Measurements from ENCODE around the gene CYTH4. TPM values are rescaled to one million over a fixed set of nuclear protein-coding genes. Genes with fewer than 3 reads are reported as not detected.
"Not testable (repeated sequence)": the region's sequence is repeated elsewhere in the genome, so short reads cannot be mapped to it uniquely, and the experiment has no call there.

CYTH4 gene
- total RNA-seq (2021) (not detected in 2 replicates), Bru-seq, nascent RNA (percentile 3 among the genes with signal in this experiment), BruChase-seq, experiment 1, labeled RNA remaining after a 2-hour chase (not detected), BruChase-seq, experiment 2, labeled RNA remaining after a 6-hour chase (not detected)
- long read RNA-seq: 0 reads

DNA sequence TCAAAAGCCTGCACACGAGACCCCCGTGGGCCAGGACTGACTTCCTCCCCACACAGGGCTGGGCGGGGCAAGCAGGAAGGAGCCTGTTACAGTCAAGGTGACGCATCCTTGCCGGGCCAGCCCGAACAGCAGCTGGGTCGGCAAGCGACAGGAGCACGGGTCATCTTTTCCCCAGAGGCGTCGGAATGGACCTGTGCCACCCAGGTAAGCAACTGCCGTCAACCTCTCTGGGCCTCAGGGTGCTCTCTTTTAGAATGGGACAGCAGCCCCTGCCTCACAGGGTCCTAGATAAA is at the start of gene CYTH4:
Gene CYTH4 (plus strand): TSS at position 124 of the 293 bp plus-strand sequence. CDS start 62 bp downstream, at position 186.
- no peaks in the 10 kb centered on the region for H3K9me2 ChIP-seq (ENCODE audit: insufficient read depth)
- H3K9me3 ChIP-seq (ENCODE audit: insufficient read depth, low read depth): no peaks in the 10 kb centered on the region
- H3K4me2 ChIP-seq: peak within 1 kb of the TSS; percentile 30; the same call in 1 of the 2 replicates
- no peak for TF ChIP-seq EZH2 (IDR thresholded peaks at IDR 0.05; ENCODE audit: low read depth)
- TF ChIP-seq, protein P1, sequence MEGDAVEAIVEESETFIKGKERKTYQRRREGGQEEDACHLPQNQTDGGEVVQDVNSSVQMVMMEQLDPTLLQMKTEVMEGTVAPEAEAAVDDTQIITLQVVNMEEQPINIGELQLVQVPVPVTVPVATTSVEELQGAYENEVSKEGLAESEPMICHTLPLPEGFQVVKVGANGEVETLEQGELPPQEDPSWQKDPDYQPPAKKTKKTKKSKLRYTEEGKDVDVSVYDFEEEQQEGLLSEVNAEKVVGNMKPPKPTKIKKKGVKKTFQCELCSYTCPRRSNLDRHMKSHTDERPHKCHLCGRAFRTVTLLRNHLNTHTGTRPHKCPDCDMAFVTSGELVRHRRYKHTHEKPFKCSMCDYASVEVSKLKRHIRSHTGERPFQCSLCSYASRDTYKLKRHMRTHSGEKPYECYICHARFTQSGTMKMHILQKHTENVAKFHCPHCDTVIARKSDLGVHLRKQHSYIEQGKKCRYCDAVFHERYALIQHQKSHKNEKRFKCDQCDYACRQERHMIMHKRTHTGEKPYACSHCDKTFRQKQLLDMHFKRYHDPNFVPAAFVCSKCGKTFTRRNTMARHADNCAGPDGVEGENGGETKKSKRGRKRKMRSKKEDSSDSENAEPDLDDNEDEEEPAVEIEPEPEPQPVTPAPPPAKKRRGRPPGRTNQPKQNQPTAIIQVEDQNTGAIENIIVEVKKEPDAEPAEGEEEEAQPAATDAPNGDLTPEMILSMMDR (conservative IDR thresholded peaks at IDR 0.05): no peak
- BruUV-seq (replicated peaks): no TSS peak
- peaks cover 28% of the 10 kb centered on the region for H3K27me3 ChIP-seq (ENCODE audit: insufficient read depth, low read depth)
- no peak within 1 kb of the TSS for H3K27ac ChIP-seq
- H4K20me1 ChIP-seq (ENCODE audit: insufficient read depth): no peaks in the 10 kb centered on the region
- DNase-seq: peak in 1 of 2 experiments; percentile 49
- H3F3A ChIP-seq (ENCODE audit: insufficient read depth, low read depth): no peaks in the 10 kb centered on the region
- no peaks in the 10 kb centered on the region for H3K36me3 ChIP-seq (ENCODE audit: low read depth)
- no peaks in the 10 kb centered on the region for H3K79me2 ChIP-seq (ENCODE audit: low read depth)
- ChIA-PET POLR2A (ENCODE audit: unreplicated experiment) (no interaction called here), CTCF (no interaction called here)
- H3K4me3 ChIP-seq: no peak within 1 kb of the TSS
- H3K4me1 ChIP-seq (replicated peaks; ENCODE audit: insufficient read depth): peaks cover 6% of the 10 kb centered on the region; the same call in 1 of the 2 replicates
- intact Hi-C loops (cut with micrococcal nuclease; ENCODE audit: unreplicated experiment): no loop called here
- H2AFZ ChIP-seq: no peak within 1 kb of the TSS

DNA sequence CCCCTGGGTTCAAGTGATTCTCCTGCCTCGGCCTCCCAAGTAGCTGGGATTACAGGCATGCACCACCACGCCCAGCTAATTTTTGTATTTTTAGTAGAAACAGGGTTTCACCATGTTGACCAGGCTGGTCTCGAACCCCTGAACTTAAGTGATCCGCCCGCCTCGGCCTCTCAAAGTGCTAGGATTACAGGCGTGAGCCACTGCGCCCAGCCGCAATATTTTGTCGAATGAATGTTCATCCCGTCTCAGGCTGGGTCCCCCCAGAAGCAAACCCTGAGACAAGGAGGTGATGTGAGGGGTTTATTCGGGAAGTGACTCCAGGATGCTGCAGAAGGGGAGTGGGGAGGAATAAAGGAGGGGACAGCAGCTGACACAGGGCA is 48.9 kb upstream of the CYTH4 start:
- H3K9me3 ChIP-seq (ENCODE audit: insufficient read depth, low read depth); H3K4me3 ChIP-seq; DNase-seq; H3K36me3 ChIP-seq (ENCODE audit: low read depth); H3K79me2 ChIP-seq (ENCODE audit: low read depth); POLR2A ChIA-PET (ENCODE audit: unreplicated experiment); H3K27me3 ChIP-seq (ENCODE audit: insufficient read depth, low read depth); H2AFZ ChIP-seq; BruUV-seq (replicated peaks); H3K4me2 ChIP-seq; H3K9me2 ChIP-seq (ENCODE audit: insufficient read depth); H3K27ac ChIP-seq; intact Hi-C loops (cut with micrococcal nuclease; ENCODE audit: unreplicated experiment); H4K20me1 ChIP-seq (ENCODE audit: insufficient read depth): not testable (repeated sequence)
- Histone ChIP-seq H3F3A (ENCODE audit: insufficient read depth, low read depth) (peaks cover 27% of the 10 kb centered on the region), H3K4me1 (replicated peaks; ENCODE audit: insufficient read depth) (peaks cover 27% of the 10 kb centered on the region)
- CTCF ChIA-PET: interaction anchor here (0.6 kb wide), 1 partner anchor 160 kb away, joined by 3 read pairs; no protein-coding TSS in a partner anchor

GRCh38 chr22:37233751-37234631 is 48.3 kb upstream of the CYTH4 start:
- no peak overlapping the region for H3K4me3 ChIP-seq
- ChIA-PET CTCF (no interaction called here), POLR2A (ENCODE audit: unreplicated experiment) (no interaction called here)
- 0 out of 2 replicates have a peak, but pooled peaks cover 4% of the 10 kb centered on the region for H4K20me1 ChIP-seq (ENCODE audit: insufficient read depth)
- no peak for DNase-seq
- peaks cover 24% of the 10 kb centered on the region; the same call in 1 of the 2 replicates for H3F3A ChIP-seq (ENCODE audit: insufficient read depth, low read depth)
- no peak overlapping the region for H3K4me2 ChIP-seq
- no peak overlapping the region for H3K27ac ChIP-seq
- H3K79me2 ChIP-seq (ENCODE audit: low read depth): no peaks in the 10 kb centered on the region
- intact Hi-C loops (cut with micrococcal nuclease; ENCODE audit: unreplicated experiment): no loop called here
- TF ChIP-seq, protein P1 (conservative IDR thresholded peaks at IDR 0.05): no peak
- TF ChIP-seq EZH2 (IDR thresholded peaks at IDR 0.05; ENCODE audit: low read depth): no peak
- no peaks in the 10 kb centered on the region for H3K27me3 ChIP-seq (ENCODE audit: insufficient read depth, low read depth)
- no peaks in the 10 kb centered on the region for H3K9me3 ChIP-seq (ENCODE audit: insufficient read depth, low read depth)
- no peak overlapping the region for H2AFZ ChIP-seq
- H3K36me3 ChIP-seq (ENCODE audit: low read depth): no peaks in the 10 kb centered on the region
- H3K9me2 ChIP-seq (ENCODE audit: insufficient read depth): no peaks in the 10 kb centered on the region
- BruUV-seq (replicated peaks): no TSS peak
- peaks cover 21% of the 10 kb centered on the region for H3K4me1 ChIP-seq (replicated peaks; ENCODE audit: insufficient read depth)
